IMR-90 (cell line): ENCODE data around the gene PEX5L. TPM values are rescaled to one million over a fixed set of nuclear protein-coding genes. Genes with fewer than 3 reads are reported as not detected.

Source experiments
- ATAC-seq: fragments of 200-7000 bp; cut with Tn5 transposase; 2 replicates; pipeline ENCODE4 v1.9.1; 2020; ENCODE audit warnings: low read depth, mild to moderate bottlenecking, moderate library complexity
- BruUV-seq: library from RNA; stranded (reverse); fragments of 400-500 nt; replicated peaks from 2 replicates; lab custom pipeline; 2021; lab: Mats Ljungman, UMichigan
- CTCF ChIA-PET: fragments of 300-600 bp; formaldehyde crosslinking; extraction: SDS; loops from one replicate; lab custom pipeline; 2021; ENCODE audit warnings: antibody characterized with exemption; lab: Yijun Ruan, JAX
- POLR2A ChIA-PET: fragments of 300-600 bp; sonication (Branson Sonifier 250); formaldehyde crosslinking; loops from one replicate; lab custom pipeline; 2022; ENCODE audit warnings: antibody characterized with exemption; ENCODE audit not compliant: unreplicated experiment; lab: Charles Lee
- DNase-seq: peaks from one replicate; pipeline ENCODE4 v3.0.0; 2013
- H2AFZ ChIP-seq: replicated peaks from 2 replicates; pipeline ENCODE3; 2013; ENCODE audit warnings: low read length, mild to moderate bottlenecking; ENCODE audit not compliant: poor library complexity
- H2AK5ac ChIP-seq: 2 replicates; pipeline ENCODE4 v1.6.1; 2013; ENCODE audit warnings: low read depth, low read length, inconsistent platforms
- H2AK9ac ChIP-seq: replicated peaks from 2 replicates; pipeline ENCODE3; 2013; ENCODE audit warnings: mild to moderate bottlenecking, low read depth, low read length, moderate library complexity; ENCODE audit not compliant: poor library complexity
- H2BK120ac ChIP-seq: 2 replicates; pipeline ENCODE4 v1.6.1; 2013; ENCODE audit warnings: low read depth, low read length, inconsistent platforms
- H2BK15ac ChIP-seq: 3 replicates; pipeline ENCODE4 v1.6.1; 2013; ENCODE audit warnings: low read depth, low read length, inconsistent platforms
- H2BK20ac ChIP-seq: 2 replicates; pipeline ENCODE4 v1.6.1; 2013; ENCODE audit warnings: low read depth, mild to moderate bottlenecking, inconsistent platforms, low read length, moderate library complexity
- H2BK5ac ChIP-seq: 2 replicates; pipeline ENCODE4 v1.6.1; 2013; ENCODE audit warnings: mild to moderate bottlenecking, low read depth, low read length, inconsistent platforms; ENCODE audit not compliant: poor library complexity, severe bottlenecking
- H3K14ac ChIP-seq: replicated peaks from 2 replicates; pipeline ENCODE4 v1.6.1; 2013; ENCODE audit warnings: low read depth, low read length, inconsistent platforms
- H3K18ac ChIP-seq: 2 replicates; pipeline ENCODE4 v1.6.1; 2013; ENCODE audit warnings: low read depth, low read length, control low read depth
- H3K23ac ChIP-seq: 2 replicates; pipeline ENCODE4 v1.6.1; 2013; ENCODE audit warnings: low read depth, low read length, inconsistent platforms
- H3K27ac ChIP-seq: 2 replicates; pipeline ENCODE4 v1.5.1; 2013; ENCODE audit warnings: mild to moderate bottlenecking, control low read depth, low read length; ENCODE audit not compliant: insufficient read depth
- H3K27me3 ChIP-seq: 2 replicates; pipeline ENCODE4 v1.6.1; 2013; ENCODE audit warnings: low read length; ENCODE audit not compliant: control insufficient read depth, insufficient read depth
- H3K36me3 ChIP-seq: 2 replicates; pipeline ENCODE4 v1.6.1; 2013; ENCODE audit warnings: low read length, mixed read lengths; ENCODE audit not compliant: control insufficient read depth, insufficient read depth
- H3K4ac ChIP-seq: 2 replicates; pipeline ENCODE4 v1.6.1; 2013; ENCODE audit warnings: low read depth, low read length, inconsistent platforms
- H3K4me1 ChIP-seq: 2 replicates; pipeline ENCODE4 v1.6.1; 2013; ENCODE audit warnings: low read length, mixed read lengths; ENCODE audit not compliant: control insufficient read depth, insufficient read depth
- H3K4me2 ChIP-seq: 2 replicates; pipeline ENCODE4 v1.6.1; 2013; ENCODE audit warnings: low read depth, mild to moderate bottlenecking, control low read depth, low read length, moderate library complexity
- H3K4me3 ChIP-seq: 2 replicates; pipeline ENCODE4 v1.5.1; 2013; ENCODE audit warnings: low read depth, mild to moderate bottlenecking, control low read depth, low read length, moderate library complexity; ENCODE audit not compliant: insufficient read depth
- H3K56ac ChIP-seq: 2 replicates; pipeline ENCODE4 v1.6.1; 2013; ENCODE audit warnings: low read length, inconsistent platforms; ENCODE audit not compliant: insufficient read depth; ENCODE audit errors: extremely low read depth
- H3K79me1 ChIP-seq, 2 experiments: 2 replicates each; pipeline ENCODE4 v1.6.1; 2013; ENCODE audit warnings: low read length in 2 of 2, inconsistent platforms in 1 of 2, low read depth in 1 of 2
- H3K9ac ChIP-seq: 2 replicates; pipeline ENCODE4 v1.6.1; 2013; ENCODE audit warnings: low read depth, low read length, control low read depth
- H3K9me1 ChIP-seq: 2 replicates; pipeline ENCODE4 v1.6.1; 2013; ENCODE audit warnings: low read length, inconsistent platforms; ENCODE audit not compliant: insufficient read depth
- H3K9me3 ChIP-seq: 2 replicates; pipeline ENCODE4 v1.6.1; 2013; ENCODE audit warnings: low read length; ENCODE audit not compliant: control insufficient read depth, insufficient read depth
- H4K20me1 ChIP-seq: 2 replicates; pipeline ENCODE4 v1.6.1; 2013; ENCODE audit warnings: low read length, inconsistent platforms; ENCODE audit not compliant: insufficient read depth
- H4K5ac ChIP-seq: 2 replicates; pipeline ENCODE4 v1.6.1; 2013; ENCODE audit warnings: mild to moderate bottlenecking, low read depth, low read length, control low read depth
- H4K8ac ChIP-seq, 2 experiments: 2 replicates each; pipeline ENCODE4 v1.6.1; 2013; ENCODE audit warnings: low read depth in 2 of 2, low read length in 2 of 2, control low read depth in 1 of 2, inconsistent platforms in 1 of 2
- H4K91ac ChIP-seq: 2 replicates; pipeline ENCODE4 v1.6.1; 2013; ENCODE audit warnings: low read depth, low read length, inconsistent platforms; ENCODE audit not compliant: insufficient read depth
- CHD1 ChIP-seq: IDR thresholded peaks from 2 replicates; pipeline ENCODE4 v1.6.1; 2012; ENCODE audit warnings: low read depth, low read length, improper control_type of control experiment
- NFE2L2 ChIP-seq: fragments of 150-350 bp; IDR thresholded peaks from 2 replicates; pipeline ENCODE4 v1.6.1; 2016; ENCODE audit warnings: low read depth, mild to moderate bottlenecking, low read length
- SMC3 ChIP-seq: fragments of 150-350 bp; IDR thresholded peaks from 2 replicates; pipeline ENCODE4 v1.6.1; 2016; ENCODE audit warnings: low read depth, mild to moderate bottlenecking, antibody characterized with exemption, low read length, moderate library complexity
- WGBS, 2 experiments: methylation state at CpG; one replicate each; pipeline versions ENCODE4 v1.1.5 to v1.1.7; 2013; ENCODE audit warnings: missing lambda C conversion rate in 2 of 2; ENCODE audit not compliant: insufficient read length in 1 of 2; ENCODE audit errors: extremely low coverage in 2 of 2; 5-methylcytosine and 5-hydroxymethylcytosine counted together
- dilution Hi-C: fragments of 300-500 bp; cut with HindIII; formaldehyde crosslinking; loops from one replicate; pipeline ENCODE4 v1.14.3; 2018; ENCODE audit warnings: low sequenced_read_pairs; ENCODE audit not compliant: unreplicated experiment
- in situ Hi-C: fragments of 300-500 bp; cut with MboI; formaldehyde crosslinking; loops from 3 replicates; pipeline ENCODE4 v1.14.3; 2019; ENCODE audit warnings: low sequenced_read_pairs, inconsistent platforms, mixed read lengths
- intact Hi-C: fragments of 100-400 bp; cut with micrococcal nuclease; formaldehyde crosslinking; loops from 2 replicates; pipeline ENCODE4 v1.10.0; 2022
- polyA plus RNA-seq, 3 experiments: library from polyadenylated mRNA; depleted of rRNA; stranded (reverse); fragments of >200 nt; gene quantifications; 2 replicates each; pipeline ENCODE4 v1.2.3, GENCODE V29; 2012; ENCODE audit warnings: low replicate concordance in 1 of 3
- total RNA-seq: library from RNA; depleted of rRNA; stranded (reverse); fragments of >200 nt; gene quantifications from 2 replicates; pipeline ENCODE4 v1.2.3, GENCODE V29; 2012
- TF ChIP-seq, protein P1 (sequence below): fragments of 150-350 bp; IDR thresholded peaks from 2 replicates; pipeline ENCODE4 v1.6.1; 2016; ENCODE audit warnings: low read depth, mild to moderate bottlenecking, low read length, moderate library complexity, borderline replicate concordance
- TF ChIP-seq, protein P2 (sequence below): conservative IDR thresholded peaks from 2 replicates; pipeline ENCODE4 v1.5.1; 2012; ENCODE audit warnings: mild to moderate bottlenecking, low read depth, low read length, improper control_type of control experiment

PEX5L gene
- total and polyA plus RNA-seq, 2 of the 4 experiments (the other 2 are of a cell fraction), result not detected

DNA sequence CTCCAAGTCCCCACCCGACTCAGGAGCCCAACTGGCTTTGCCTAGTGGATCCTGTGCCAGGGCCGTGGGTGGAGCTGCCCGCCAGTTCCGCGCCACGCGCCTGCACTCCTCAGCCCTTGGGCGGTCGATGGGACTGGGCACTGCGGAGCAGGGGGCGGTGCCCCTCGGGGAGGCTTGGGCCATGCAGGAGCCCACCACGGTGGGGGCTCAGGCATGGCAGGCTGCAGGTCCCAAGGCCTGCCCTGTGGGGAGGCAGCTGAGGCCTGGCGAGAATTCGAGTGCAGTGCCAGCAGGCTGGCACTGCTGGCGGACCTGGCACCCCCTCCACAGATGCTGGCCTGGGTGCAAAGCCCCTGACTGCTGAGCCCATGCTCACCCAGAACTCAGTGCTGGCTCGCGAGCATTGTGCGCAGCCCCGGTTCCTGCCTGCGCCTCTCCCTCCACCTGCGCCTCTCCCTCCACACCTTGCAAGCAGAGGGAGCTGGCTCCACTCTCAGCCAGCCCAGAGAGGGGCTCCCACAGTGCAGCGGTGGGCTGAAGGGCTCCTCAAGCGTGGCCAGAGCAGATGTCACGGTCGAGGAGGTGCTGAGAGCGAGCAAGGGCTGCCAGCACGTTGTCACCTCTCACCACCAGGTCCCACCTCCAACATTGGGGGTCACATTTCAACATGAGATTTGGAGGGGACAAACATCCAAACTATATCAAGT, 261.2 kb downstream of the PEX5L start:
- ChIA-PET POLR2A (no interaction called here), CTCF (no interaction called here)
- Histone ChIP-seq H3K9me1 (peaks cover 3% of the 10 kb centered on the region; the same call in 1 of the 2 replicates), H3K56ac (no peak overlapping the region), H3K23ac (no peak overlapping the region), H3K27ac (no peak overlapping the region), H3K9me3 (peaks cover 1% of the 10 kb centered on the region; the same call in 1 of the 2 replicates), H3K9ac (no peak overlapping the region), H3K27me3 (no peaks in the 10 kb centered on the region), H2BK15ac (no peak overlapping the region), H2BK20ac (no peak overlapping the region), H4K5ac (no peak overlapping the region), H2AK9ac (no peak overlapping the region), H3K14ac (no peak overlapping the region), H4K8ac (no peak overlapping the region), H3K4ac (no peak overlapping the region), H3K36me3 (peaks cover 11% of the 10 kb centered on the region; the same call in 1 of the 2 replicates), H3K79me1 (peaks cover 0 to 4% of the 10 kb centered on the region in 2 experiments; a peak in 1 of 4 replicates), H3K4me3 (no peak overlapping the region), H2AFZ (no peak overlapping the region), H2BK5ac (no peak overlapping the region), H4K91ac (no peak overlapping the region), H3K4me1 (no peaks in the 10 kb centered on the region), H2AK5ac (no peak overlapping the region), H4K20me1 (no peaks in the 10 kb centered on the region), H3K4me2 (no peak overlapping the region), H2BK120ac (no peak overlapping the region), H3K18ac (no peak overlapping the region)
- ATAC-seq, result no peak
- no TSS peak for BruUV-seq
- TF ChIP-seq SMC3 (no peak), CHD1 (no peak), NFE2L2 (no peak)
- TF ChIP-seq, protein P1, sequence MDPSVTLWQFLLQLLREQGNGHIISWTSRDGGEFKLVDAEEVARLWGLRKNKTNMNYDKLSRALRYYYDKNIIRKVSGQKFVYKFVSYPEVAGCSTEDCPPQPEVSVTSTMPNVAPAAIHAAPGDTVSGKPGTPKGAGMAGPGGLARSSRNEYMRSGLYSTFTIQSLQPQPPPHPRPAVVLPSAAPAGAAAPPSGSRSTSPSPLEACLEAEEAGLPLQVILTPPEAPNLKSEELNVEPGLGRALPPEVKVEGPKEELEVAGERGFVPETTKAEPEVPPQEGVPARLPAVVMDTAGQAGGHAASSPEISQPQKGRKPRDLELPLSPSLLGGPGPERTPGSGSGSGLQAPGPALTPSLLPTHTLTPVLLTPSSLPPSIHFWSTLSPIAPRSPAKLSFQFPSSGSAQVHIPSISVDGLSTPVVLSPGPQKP, result no peak
- TF ChIP-seq, protein P2, sequence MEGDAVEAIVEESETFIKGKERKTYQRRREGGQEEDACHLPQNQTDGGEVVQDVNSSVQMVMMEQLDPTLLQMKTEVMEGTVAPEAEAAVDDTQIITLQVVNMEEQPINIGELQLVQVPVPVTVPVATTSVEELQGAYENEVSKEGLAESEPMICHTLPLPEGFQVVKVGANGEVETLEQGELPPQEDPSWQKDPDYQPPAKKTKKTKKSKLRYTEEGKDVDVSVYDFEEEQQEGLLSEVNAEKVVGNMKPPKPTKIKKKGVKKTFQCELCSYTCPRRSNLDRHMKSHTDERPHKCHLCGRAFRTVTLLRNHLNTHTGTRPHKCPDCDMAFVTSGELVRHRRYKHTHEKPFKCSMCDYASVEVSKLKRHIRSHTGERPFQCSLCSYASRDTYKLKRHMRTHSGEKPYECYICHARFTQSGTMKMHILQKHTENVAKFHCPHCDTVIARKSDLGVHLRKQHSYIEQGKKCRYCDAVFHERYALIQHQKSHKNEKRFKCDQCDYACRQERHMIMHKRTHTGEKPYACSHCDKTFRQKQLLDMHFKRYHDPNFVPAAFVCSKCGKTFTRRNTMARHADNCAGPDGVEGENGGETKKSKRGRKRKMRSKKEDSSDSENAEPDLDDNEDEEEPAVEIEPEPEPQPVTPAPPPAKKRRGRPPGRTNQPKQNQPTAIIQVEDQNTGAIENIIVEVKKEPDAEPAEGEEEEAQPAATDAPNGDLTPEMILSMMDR, result no peak
- in situ Hi-C loops, result no loop called here
- dilution Hi-C loops, result no loop called here
- 100% methylated on average over 2 of the region's 28 CpGs; no CpG with 5 or more reads in 1 of the 2 experiments for WGBS, 2 experiments
- DNase-seq, result no peak
- intact Hi-C loops, result no loop called here
